NCI-H1105 treated with DMSO at 0.1 percent for 48 hours (cell line): Measurements from ENCODE around the gene RBSN.
A peak's percentile ranks its signal among the peaks of the same experiment; 100 is the strongest.

ENCODE experiments used
- DNase-seq: peaks from one replicate; lab custom pipeline; 2025; lab: John Stamatoyannopoulos, UW

Gene RBSN

DNA sequence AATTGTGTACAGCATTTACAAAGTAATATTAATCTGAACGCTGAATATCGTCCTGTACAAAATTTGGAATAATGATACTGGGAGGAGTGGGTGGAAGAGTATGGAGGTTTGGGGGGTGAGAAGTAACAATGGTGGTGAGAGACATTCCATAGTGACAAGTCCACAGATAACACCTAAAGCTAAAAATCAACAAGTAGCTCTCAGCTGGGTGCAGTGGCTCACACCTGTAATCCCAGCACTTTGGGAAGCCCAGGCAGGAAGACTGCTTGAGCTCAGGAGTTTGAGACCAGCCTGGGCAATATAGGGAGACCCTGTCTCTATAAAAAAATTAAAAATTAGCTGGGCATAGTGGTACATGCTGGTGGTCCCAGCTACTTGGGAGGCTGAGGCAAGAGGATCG, 38.9 kb downstream of the RBSN start:
- DNase-seq, result no peak

DNA sequence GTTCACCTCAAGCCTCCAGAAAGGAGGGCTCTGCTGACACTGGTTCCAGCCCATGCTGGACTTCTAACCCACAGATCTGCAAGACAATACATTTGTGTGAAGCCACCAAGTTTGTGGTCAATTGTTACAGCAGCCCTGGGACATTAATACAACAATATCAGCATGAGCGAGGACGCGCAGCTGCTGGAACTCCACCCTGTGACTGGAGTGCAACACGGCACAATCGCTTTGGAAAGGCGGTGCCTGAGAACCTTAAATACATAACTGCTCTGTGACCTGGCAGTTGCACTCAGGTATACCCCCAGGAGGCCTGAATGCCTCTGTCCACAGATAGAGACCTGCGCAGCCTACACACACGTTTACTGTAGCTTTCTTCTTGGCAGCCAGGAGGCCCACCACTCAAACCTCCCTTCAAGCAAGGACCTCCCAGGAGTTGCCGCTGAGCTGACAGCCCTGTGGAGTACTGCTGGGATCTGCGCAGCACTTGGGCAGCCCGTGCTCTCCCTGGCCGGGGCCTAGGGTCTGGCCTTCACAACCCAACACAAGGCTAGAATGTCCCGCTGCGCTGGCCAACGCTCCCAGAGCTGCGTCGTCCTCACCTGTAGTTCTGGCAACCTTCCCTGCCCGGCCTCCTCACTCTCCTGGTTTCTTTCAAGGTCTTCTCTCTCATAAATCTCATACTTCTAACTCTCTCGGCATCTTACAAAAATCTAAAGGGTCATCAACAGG, 42.1 kb downstream of the RBSN start:
- no peak for DNase-seq

DNA sequence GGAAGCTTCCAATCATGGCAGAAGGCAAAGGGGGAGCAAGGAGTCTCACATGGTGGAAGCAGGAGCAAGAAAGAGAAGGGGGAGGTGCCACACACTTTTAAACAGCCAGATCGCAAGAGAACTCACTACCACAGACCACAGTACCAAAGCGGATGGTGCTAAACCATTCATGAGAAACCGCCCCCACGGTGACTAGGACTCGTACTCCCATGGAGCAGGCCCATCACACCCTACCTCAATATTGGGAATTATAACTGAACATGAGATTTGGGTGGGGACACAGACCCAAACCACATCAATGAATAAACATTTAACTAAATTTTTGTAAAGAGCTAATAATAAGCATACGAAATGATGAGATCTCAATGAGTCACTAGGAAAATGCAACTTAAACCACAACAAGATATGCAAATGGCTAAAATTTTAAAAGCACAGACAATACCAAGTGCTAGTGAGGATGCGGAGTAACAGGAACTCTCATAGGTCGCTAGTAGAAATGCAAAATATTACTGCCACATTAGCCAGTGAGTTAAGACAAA, 43.9 kb downstream of the RBSN start:
- DNase-seq, result no peak

DNA sequence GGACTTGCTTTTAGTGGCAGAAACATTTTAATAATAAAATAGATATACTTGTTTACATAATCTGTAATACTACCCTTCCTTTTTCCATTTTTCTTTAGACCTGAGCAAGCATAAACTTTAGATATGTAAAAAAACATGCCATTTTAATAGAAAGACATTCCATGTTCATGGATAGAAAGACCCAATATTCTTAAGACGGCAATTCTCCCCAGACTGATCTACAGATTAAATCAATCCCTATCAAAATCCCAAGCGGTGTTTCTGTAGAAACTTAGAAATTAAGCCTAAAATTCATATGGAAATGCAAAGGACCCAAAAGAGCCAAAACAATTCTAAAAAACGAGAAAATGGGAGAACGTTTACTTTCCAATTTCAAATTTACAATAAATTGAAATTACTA, 45.4 kb downstream of the RBSN start:
- DNase-seq, result no peak

DNA sequence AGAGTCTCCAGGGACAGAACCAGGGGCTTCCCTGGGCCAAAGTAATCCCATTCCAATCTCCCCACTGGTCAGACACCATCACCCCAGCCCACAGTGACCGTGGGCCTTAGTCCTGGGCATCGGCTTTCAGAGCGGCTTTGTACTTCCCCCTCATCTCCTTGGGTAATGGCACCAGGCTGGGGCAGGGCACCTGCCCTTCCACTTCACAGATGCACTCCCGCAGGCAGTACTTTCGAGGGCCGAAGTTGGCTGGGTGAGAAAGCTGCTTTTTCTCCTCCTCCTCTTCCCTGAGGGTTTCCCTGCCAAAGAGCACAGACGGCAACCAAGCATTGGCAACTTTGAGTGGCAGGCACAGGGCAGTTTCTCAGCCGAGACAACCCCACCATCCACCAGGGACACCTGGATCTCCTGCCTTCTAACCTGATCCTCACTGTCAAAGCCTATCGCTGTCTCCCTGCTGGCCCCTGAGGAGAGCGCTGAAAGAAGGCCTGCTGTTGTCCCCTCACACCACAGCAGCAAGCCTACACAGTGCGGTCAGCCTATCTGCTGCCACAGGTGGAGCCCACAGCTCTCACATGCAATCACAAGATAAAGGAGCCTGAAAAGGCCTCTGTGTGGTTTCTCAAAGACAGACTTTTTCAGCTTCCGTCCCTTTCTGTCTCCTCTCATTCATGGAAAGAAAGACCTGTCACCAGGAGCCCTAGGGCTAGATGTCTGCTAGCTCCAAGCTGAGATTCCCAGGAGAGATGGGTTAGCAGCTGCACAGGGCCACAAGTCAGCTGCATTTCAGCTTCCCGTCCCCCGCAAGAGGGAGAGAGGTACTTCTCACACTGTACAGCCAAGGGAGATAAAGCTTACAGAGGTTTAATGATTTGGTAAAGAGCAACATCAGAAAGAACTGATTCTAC, 46.4 kb downstream of the RBSN start:
- DNase-seq, result no peak

DNA sequence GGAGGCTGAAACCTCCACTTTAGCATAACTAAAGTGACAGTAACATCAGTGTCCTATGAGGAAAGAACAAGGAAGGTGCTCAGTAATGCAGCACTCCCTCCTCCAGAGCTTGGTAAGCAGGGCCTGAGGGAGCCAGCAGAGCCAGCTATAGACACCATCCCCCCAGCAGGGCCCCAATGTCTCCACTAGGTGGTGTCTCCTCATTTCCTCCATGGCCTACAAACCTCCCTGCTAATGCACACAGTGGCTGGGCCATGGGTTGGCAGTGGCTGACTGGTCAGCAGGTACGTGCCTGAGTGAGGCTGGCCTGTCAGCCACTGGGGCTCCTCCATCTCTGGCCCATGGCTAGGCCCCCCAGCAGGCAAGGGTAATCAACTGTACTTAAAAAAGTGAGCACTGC, 47.4 kb downstream of the RBSN start:
- DNase-seq, result peak; percentile 2

DNA sequence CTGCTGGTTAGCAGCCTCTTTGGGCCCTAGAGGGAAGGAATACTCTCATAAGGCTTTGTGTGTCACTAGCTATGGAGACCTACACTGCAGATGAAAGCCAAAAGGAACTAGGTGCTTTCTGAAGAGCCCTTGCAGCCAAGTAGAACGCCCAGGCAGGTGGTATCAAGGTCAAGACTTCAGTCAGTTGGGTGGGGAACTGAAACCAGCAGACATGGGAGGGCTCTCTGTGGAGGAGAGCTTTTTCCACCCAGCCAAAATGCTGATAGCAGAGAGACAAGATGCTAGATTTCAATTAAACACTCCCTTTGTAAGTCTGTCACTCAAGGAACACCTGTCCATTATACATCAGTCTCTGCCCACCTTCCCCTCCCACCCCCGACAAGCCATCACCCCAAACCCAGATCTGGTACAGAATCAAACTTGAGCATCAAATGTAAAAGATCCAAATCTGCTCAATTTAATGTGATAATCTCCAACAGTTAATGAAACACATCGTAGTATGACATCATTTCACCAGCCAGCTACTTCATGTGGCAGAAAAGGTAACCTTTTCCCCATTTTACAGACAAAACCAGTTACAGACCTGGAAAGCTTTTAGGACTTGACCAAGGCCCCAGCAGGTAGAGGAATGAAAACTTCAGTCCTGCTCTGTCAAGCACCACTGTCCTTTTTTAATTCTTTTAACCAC, 48.4 kb downstream of the RBSN start:
- DNase-seq, result no peak

DNA sequence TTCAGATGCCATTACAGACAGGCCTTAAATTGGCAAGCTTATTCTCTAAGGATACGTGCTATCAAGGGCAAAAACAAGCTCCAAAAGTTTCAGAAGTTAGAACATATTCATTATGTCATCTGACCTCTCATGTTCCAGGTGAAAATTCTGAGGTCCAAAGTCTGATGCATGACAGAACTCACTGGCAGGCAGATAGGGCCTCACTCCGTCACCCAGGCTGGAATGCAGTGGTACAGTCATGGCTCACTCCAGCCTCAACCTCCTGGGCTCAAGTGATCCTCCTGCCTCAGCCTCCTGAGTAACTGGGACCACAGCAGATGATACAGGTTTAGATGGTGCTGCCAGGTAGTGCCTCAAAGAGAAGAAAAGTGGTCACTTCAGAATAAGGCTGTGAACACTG, 49.4 kb downstream of the RBSN start:
- DNase-seq, result no peak

DNA sequence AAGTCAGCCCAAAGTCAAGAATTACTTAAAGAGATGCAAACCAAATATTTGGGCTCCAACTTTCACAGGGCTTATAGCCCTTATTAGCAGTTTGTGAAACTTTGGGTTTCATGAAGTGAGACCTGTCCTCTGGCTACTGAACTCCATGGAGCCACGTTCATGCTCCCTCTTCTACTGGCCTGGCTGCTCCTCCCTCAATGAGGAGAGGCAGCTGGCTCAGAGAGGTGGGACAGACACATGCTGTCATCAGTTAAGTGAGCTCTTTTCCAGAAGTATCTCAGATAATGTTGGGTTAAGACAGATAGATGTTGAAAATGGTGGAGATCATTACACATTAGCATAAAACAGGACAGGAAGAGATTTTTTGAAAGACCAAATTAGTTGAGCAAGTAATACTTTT, 53.3 kb downstream of the RBSN start:
- DNase-seq, result no peak

DNA sequence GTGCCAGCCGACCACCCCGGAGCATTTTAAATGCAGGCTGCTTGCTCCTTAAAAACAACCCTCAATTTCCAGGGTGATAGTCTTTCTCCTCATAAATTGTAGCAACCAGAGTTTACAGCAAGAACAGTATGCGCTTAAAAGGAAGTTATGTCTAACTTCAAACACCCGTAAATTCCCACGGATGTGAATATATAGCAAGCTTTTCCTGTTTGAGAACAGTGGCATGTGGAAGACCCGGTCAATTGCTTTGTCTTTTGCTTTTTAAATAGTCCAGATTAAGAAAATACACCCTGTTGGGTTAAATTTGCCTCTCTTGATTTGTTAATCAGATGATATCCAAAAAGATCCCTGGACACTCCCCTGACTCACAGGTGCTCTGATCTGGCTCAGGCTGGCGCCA, 54.6 kb downstream of the RBSN start:
- no peak for DNase-seq

DNA sequence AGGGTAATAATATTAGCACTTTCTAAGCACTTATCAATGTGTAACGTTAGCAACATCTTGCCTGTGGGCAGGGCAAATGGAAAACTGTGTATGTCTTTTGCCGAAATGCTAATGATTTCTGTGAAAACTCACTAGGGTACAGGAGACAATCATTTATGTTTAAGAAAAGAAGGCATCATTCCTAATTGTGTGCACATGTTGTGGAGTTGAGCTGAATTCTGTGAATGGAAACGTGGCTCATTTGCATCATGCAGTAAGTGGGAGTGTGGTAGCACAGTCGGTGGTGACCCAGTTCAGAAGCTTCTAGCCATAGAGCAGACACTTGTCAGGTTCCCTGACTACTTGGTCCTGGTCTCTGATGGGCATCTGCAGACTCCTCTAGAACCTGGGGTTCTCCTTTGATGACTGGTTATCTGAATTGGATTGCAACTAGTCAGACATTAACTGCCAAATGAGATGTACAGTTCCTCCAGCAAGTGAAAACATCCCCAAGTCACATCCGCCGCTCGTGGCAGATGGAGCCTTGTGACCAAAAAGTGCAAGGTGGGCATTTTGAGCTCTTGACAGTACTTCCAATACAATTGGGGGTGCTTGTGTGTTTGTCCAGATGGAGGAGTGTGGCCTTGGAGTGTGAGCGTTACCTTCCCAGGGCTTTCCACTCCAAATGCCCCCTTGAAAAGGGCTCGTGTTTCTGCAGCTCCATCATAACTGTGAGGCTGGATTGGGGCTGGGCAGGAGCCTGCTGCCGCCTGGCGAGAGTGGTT, 55.4 kb downstream of the RBSN start:
- no peak for DNase-seq

DNA sequence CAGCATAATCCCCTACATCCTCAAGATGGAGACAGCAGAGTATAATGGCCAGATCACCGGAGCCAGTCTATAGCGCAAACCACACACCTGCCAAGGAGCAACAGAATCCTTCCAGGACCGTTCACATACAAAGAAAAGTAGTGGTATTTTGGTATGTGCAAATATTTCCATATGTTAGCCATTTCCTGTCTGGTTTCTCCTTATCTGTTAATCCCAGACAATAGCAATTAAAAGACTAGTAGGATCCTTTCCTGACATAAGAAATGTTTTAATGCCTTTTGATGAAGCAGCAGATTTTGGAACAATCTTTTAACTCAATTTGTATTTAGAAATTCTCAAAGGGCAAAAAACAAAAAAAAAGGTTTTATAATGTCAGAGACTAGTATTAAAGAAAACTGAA, 56.0 kb downstream of the RBSN start:
- no peak for DNase-seq

DNA sequence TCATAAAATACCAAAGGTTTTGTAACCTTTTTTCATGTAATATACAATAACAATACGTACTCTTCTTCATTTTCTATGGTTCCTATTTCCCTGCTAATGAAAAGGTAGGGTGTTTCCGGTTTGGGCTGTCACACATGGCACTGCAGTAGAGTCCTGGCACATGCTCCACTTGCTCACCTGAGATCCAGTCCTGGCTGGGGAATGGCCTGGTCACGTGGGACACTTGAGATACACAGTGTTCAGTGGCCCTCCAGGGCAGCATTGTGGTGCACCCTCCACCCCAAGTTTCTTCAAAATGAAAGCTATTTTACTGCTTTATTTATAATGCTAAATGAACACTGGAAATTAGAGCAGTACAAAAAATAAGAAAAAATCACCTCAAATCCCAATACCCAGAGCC, 57.0 kb downstream of the RBSN start:
- DNase-seq, result no peak

DNA sequence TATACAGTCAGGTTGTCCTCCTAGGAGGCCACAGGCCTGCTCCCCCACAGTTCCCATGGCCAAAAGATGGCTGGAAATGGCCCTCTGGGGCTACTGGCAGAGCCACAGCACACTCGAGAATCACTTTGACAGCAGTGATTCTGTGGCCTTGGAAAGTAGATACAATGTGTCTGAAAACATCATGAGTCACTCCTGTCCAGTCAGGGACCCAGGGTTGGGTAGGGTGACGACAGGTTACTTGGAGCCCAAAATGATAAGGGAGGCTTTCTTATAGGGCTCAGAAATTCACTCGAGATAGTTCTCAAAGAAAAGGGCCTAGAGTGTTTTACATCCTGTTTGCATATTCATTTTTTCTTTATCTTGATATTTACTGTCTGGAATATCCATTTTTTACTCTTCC, 58.1 kb downstream of the RBSN start:
- DNase-seq, result no peak

DNA sequence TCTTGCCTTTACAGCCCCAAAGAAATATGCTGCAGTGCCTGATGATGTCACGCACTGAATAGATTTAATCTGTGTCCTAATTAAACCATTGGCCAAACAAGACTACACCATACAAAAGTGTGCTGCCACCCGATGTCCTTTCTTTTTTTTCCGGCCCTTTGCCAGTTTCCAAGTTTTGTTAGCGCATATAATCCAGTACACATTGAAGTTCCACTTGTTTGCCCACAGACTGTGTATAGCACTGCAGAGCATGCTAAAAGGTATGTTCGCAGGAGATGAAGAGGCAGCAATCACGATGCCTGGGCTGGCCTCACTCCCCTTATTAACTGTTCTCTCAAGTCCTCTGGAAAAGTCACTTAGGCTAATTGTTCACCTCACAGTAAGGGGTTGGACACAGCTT, 60.6 kb downstream of the RBSN start:
- no peak for DNase-seq

DNA sequence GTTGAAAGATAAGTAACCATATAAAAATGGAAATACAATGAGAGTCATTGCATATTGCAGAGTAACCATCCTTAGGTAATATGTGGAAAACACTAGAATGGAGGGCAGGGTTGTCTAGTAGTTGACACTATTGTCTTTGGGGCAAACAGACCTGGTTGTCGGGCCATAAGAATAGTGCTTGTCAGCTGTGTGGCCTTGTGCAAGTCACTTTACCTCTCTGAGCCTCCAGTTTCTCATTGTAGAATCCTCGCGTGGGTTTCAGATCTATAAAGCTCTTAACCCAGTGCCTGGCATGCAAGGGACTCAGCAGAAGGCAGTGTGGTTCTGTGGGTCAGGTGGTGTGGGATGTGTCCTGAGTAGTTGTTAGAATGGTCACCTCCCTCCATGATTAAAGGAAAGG, 65.8 kb downstream of the RBSN start:
- no peak for DNase-seq

DNA sequence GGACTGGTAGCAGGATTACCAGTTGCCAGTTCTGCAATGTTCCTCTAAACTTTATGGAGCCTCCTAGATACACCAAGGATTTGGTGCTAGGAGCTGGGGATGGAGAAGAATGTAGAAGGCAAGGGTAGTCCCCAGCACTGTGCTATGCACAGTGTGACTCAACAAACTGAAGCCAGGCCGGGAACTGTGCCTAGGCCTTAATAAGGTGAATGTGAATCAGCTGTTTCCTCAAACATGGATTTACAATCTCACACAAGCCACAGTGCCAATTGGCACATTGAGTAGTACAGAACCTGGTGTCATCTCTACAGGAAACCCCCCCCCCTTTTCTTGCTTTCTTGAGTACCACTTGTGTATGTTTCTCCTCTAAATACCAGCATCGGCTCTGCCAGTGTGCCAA, 66.3 kb downstream of the RBSN start:
- no peak for DNase-seq

DNA sequence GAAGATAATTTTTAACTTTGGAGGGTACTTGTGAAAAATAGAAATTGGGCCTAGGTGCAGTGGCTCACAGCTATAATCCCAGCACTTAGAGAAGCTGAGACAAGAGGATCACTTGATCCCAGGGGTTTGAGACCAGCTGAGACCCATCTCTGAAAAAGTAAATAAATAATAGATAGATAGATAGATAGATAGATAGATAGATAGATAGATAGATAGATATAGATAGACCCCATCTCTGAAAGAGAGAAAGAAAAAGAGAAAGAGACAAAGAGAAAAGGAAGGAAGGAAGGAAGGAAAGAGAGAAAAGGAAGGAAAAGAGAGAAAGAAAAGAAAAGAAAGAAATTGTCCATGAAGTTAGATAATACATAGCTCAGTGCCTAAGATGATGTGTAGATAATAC, 69.3 kb downstream of the RBSN start:
- no peak for DNase-seq

DNA sequence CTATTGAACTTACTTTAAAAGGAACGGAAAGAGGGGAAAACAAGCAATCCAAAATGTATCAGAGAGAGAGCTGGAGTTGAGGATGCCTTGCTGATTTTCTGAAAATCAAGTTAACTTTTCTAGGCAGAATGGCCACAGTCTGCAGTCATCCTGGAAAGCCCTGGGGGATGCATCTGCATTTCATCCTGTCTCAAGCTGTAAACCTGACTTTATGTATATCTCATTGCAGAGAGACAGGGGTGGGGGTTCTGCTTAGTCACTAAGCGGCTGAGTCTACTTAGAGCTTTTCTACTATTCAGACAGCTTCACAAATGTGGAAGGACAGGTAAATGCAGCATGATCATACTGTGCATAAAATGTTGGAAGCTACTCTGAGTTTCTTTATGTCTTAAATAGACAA, 75.2 kb downstream of the RBSN start:
- no peak for DNase-seq

DNA sequence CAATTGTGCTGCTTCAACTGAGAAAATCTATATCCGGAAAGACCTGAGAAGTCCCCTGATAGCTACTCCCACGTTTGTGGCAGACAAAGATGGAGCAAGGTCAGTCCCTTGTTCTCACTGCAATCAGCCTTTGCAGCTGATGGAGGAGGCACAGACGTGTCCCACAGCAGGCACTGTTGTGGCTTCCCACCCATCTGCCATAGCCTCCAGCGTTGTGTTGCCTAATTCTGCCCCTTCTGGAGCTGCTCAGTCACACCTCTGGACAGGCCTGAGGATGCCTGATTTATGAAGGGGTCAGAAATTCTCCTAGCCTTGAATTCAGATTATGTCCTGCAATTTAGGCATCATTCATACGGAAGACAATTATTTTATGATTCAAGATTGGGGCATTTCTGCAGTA, 75.7 kb downstream of the RBSN start:
- DNase-seq, result no peak
